GM23338 (cell line): Measurements from ENCODE around the gene YIF1A. TPM values are rescaled to one million over a fixed set of nuclear protein-coding genes. Genes with fewer than 3 reads are reported as not detected.

ENCODE experiments used
- ATAC-seq: fragments of 200-7000 bp; cut with Tn5 transposase; 3 replicates; pipeline ENCODE4 v1.9.1; 2020
- DNase-seq: peaks from one replicate; pipeline ENCODE4 v3.0.0-alpha.2; 2015; ENCODE audit warnings: low spot score
- H2AFZ ChIP-seq: fragments of 200-600 bp; sonication (generic); 2 replicates; pipeline ENCODE4 v1.8.0; 2016; ENCODE audit warnings: antibody characterized with exemption, mild to moderate bottlenecking, moderate library complexity
- H3F3A ChIP-seq: fragments of 200-600 bp; sonication (generic); replicated peaks from 2 replicates; pipeline ENCODE4 v1.8.0; 2017; ENCODE audit warnings: antibody characterized with exemption, mixed run types, low read depth
- H3K27ac ChIP-seq: fragments of 200-600 bp; sonication (generic); 2 replicates; pipeline ENCODE4 v1.6.1; 2016; ENCODE audit warnings: low read depth
- H3K27me3 ChIP-seq: fragments of 200-600 bp; sonication (generic); 2 replicates; pipeline ENCODE4 v1.8.0; 2016; ENCODE audit warnings: mild to moderate bottlenecking, mixed run types, moderate library complexity; ENCODE audit not compliant: insufficient read depth
- H3K36me3 ChIP-seq: fragments of 200-600 bp; sonication (generic); 2 replicates; pipeline ENCODE4 v1.8.0; 2016; ENCODE audit warnings: mild to moderate bottlenecking; ENCODE audit not compliant: insufficient read depth
- H3K4me1 ChIP-seq: fragments of 200-600 bp; sonication (generic); 2 replicates; pipeline ENCODE4 v1.8.0; 2016; ENCODE audit warnings: mild to moderate bottlenecking, moderate library complexity; ENCODE audit not compliant: insufficient read depth
- H3K4me2 ChIP-seq: fragments of 200-600 bp; sonication (generic); 2 replicates; pipeline ENCODE4 v1.7.1; 2017; ENCODE audit warnings: mixed run types
- H3K4me3 ChIP-seq: fragments of 200-600 bp; sonication (generic); 2 replicates; pipeline ENCODE4 v1.6.1; 2016; ENCODE audit warnings: mixed run types
- H3K79me2 ChIP-seq: fragments of 200-600 bp; sonication (generic); replicated peaks from 2 replicates; pipeline ENCODE4 v1.8.0; 2017; ENCODE audit warnings: mild to moderate bottlenecking; ENCODE audit not compliant: insufficient read depth
- H3K9me2 ChIP-seq: fragments of 200-600 bp; sonication (generic); 2 replicates; pipeline ENCODE4 v1.8.0; 2017; ENCODE audit not compliant: insufficient read depth
- H4K20me1 ChIP-seq: fragments of 200-600 bp; sonication (generic); replicated peaks from 2 replicates; pipeline ENCODE4 v1.8.0; 2017; ENCODE audit warnings: mild to moderate bottlenecking; ENCODE audit not compliant: insufficient read depth
- H3K27ac Mint-ChIP-seq: 2 replicates; pipeline ENCODE4 v1.8.0; 2020; ENCODE audit warnings: inconsistent platforms, mild to moderate bottlenecking, moderate library complexity, mixed read lengths
- H3K27me3 Mint-ChIP-seq: 3 replicates; pipeline ENCODE4 v1.8.0; 2022; ENCODE audit warnings: low read depth, mild to moderate bottlenecking, moderate library complexity, mixed read lengths, inconsistent platforms; ENCODE audit not compliant: insufficient read depth, poor library complexity
- H3K36me3 Mint-ChIP-seq: 3 replicates; pipeline ENCODE4 v1.8.0; 2021; ENCODE audit warnings: low read depth, mild to moderate bottlenecking, inconsistent platforms, moderate library complexity, mixed read lengths
- H3K4me1 Mint-ChIP-seq: 3 replicates; pipeline ENCODE4 v1.8.0; 2020; ENCODE audit warnings: mild to moderate bottlenecking, inconsistent platforms, mixed read lengths
- H3K4me3 Mint-ChIP-seq: 3 replicates; pipeline ENCODE4 v1.8.0; 2021; ENCODE audit warnings: moderate library complexity, mild to moderate bottlenecking, inconsistent platforms, mixed read lengths
- H3K9me3 Mint-ChIP-seq: 3 replicates; pipeline ENCODE4 v1.8.0; 2020; ENCODE audit warnings: moderate library complexity, mild to moderate bottlenecking, inconsistent platforms, mixed read lengths
- EZH2 ChIP-seq: fragments of 200-600 bp; sonication (generic); IDR thresholded peaks from one replicate; pipeline ENCODE4 v1.8.0; 2017; ENCODE audit warnings: antibody characterized with exemption, mild to moderate bottlenecking, low read depth; ENCODE audit not compliant: unreplicated experiment
- STAT1 ChIP-seq: IDR thresholded peaks from one replicate; pipeline ENCODE4 v1.6.1; 2016; ENCODE audit warnings: antibody characterized with exemption; ENCODE audit not compliant: unreplicated experiment
- ZNF331 ChIP-seq: fragments of 250-450 bp; sonication (Bioruptor Pico); IDR thresholded peaks from 2 replicates; pipeline ENCODE4 v1.5.0; 2020; ENCODE audit warnings: low read depth, mild to moderate bottlenecking, moderate library complexity
- polyA plus RNA-seq: library from polyadenylated mRNA; unstranded; fragments of >200 nt; fragmentation: Nextera tagmentation; extraction: Ambion mirVana; gene quantifications from 2 replicates; pipeline ENCODE4 v1.2.1, GENCODE V29; 2016
- total RNA-seq: library from RNA; depleted of rRNA; stranded (reverse); fragments of >200 nt; shearing (Covaris generic); gene quantifications from 2 replicates; pipeline ENCODE4 v1.2.3, GENCODE V29; 2014
- TF ChIP-seq, protein P1 (sequence below): IDR thresholded peaks from one replicate; pipeline ENCODE4 v1.6.1; 2018; ENCODE audit warnings: antibody characterized with exemption; ENCODE audit not compliant: unreplicated experiment
- TF ChIP-seq, protein P2 (sequence below): fragments of 250-450 bp; sonication (Bioruptor Pico); IDR thresholded peaks from 2 replicates; pipeline ENCODE4 v1.5.0; 2020; ENCODE audit warnings: mild to moderate bottlenecking, moderate library complexity

The YIF1A gene
- total and polyA plus RNA-seq, 2 experiments from 2014 or later, result 75.6 to 87.0 TPM

DNA sequence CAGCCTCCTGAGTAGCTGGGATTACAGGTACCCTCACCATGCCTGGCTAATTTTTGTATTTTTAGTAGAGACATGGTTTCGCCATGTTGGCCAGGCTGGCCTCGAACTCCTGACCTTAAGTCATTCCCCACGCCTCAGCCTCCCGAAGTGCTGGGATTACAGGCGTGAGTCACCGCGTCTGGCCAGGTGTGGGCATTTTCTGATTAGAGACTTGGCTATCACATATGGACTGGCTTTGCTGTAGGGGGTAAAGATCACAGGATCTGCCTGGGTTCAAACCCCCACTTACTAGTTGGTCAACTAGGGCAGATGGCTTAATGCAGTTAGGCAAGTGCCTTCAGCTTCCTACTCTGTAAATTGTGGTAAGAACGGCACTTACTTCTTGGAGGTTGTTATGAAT lies 21.4 kb upstream of the YIF1A start (continued):
- TF ChIP-seq, protein P1, sequence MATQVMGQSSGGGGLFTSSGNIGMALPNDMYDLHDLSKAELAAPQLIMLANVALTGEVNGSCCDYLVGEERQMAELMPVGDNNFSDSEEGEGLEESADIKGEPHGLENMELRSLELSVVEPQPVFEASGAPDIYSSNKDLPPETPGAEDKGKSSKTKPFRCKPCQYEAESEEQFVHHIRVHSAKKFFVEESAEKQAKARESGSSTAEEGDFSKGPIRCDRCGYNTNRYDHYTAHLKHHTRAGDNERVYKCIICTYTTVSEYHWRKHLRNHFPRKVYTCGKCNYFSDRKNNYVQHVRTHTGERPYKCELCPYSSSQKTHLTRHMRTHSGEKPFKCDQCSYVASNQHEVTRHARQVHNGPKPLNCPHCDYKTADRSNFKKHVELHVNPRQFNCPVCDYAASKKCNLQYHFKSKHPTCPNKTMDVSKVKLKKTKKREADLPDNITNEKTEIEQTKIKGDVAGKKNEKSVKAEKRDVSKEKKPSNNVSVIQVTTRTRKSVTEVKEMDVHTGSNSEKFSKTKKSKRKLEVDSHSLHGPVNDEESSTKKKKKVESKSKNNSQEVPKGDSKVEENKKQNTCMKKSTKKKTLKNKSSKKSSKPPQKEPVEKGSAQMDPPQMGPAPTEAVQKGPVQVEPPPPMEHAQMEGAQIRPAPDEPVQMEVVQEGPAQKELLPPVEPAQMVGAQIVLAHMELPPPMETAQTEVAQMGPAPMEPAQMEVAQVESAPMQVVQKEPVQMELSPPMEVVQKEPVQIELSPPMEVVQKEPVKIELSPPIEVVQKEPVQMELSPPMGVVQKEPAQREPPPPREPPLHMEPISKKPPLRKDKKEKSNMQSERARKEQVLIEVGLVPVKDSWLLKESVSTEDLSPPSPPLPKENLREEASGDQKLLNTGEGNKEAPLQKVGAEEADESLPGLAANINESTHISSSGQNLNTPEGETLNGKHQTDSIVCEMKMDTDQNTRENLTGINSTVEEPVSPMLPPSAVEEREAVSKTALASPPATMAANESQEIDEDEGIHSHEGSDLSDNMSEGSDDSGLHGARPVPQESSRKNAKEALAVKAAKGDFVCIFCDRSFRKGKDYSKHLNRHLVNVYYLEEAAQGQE, result no peak
- no peak for TF ChIP-seq STAT1
- no peak for TF ChIP-seq ZNF331 (CRISPR knock-in tag)

DNA sequence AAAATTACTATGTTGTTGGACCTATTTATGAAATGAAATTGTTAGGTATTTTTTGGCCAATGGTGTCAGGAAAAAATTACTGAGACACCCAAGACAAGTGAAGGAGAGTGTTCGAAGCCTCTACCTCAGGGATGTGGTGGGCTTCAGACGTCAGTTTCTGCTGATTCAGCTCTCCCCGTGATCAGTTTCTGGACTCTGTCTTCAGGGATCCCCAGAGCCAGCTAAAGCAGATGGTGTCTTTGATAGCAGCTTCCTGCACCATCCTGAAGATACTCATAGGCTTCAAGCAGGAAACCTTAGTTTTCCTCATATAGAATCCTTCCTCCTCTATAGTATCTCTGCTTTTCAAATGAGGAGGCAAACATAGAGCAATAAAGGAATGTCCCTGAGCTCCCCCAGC lies 20.5 kb upstream of the YIF1A start:
- Histone ChIP-seq H3K4me2 (no peak overlapping the region), H2AFZ (no peak overlapping the region), H3K27ac (no peak overlapping the region), H4K20me1 (no peaks in the 10 kb centered on the region), H3F3A (peaks cover 12% of the 10 kb centered on the region; the same call in 1 of the 2 replicates), H3K36me3 (no peaks in the 10 kb centered on the region), H3K4me3 (no peak overlapping the region), H3K9me2 (no peaks in the 10 kb centered on the region), H3K79me2 (no peaks in the 10 kb centered on the region), H3K27me3 (no peaks in the 10 kb centered on the region), H3K4me1 (peaks cover 17% of the 10 kb centered on the region)
- no peak for ATAC-seq
- H3K36me3 Mint-ChIP-seq, result no peaks in the 10 kb centered on the region
- H3K4me3 Mint-ChIP-seq, result no peak overlapping the region
- H3K27ac Mint-ChIP-seq, result no peak overlapping the region
- no peak for DNase-seq
- TF ChIP-seq, protein P2, sequence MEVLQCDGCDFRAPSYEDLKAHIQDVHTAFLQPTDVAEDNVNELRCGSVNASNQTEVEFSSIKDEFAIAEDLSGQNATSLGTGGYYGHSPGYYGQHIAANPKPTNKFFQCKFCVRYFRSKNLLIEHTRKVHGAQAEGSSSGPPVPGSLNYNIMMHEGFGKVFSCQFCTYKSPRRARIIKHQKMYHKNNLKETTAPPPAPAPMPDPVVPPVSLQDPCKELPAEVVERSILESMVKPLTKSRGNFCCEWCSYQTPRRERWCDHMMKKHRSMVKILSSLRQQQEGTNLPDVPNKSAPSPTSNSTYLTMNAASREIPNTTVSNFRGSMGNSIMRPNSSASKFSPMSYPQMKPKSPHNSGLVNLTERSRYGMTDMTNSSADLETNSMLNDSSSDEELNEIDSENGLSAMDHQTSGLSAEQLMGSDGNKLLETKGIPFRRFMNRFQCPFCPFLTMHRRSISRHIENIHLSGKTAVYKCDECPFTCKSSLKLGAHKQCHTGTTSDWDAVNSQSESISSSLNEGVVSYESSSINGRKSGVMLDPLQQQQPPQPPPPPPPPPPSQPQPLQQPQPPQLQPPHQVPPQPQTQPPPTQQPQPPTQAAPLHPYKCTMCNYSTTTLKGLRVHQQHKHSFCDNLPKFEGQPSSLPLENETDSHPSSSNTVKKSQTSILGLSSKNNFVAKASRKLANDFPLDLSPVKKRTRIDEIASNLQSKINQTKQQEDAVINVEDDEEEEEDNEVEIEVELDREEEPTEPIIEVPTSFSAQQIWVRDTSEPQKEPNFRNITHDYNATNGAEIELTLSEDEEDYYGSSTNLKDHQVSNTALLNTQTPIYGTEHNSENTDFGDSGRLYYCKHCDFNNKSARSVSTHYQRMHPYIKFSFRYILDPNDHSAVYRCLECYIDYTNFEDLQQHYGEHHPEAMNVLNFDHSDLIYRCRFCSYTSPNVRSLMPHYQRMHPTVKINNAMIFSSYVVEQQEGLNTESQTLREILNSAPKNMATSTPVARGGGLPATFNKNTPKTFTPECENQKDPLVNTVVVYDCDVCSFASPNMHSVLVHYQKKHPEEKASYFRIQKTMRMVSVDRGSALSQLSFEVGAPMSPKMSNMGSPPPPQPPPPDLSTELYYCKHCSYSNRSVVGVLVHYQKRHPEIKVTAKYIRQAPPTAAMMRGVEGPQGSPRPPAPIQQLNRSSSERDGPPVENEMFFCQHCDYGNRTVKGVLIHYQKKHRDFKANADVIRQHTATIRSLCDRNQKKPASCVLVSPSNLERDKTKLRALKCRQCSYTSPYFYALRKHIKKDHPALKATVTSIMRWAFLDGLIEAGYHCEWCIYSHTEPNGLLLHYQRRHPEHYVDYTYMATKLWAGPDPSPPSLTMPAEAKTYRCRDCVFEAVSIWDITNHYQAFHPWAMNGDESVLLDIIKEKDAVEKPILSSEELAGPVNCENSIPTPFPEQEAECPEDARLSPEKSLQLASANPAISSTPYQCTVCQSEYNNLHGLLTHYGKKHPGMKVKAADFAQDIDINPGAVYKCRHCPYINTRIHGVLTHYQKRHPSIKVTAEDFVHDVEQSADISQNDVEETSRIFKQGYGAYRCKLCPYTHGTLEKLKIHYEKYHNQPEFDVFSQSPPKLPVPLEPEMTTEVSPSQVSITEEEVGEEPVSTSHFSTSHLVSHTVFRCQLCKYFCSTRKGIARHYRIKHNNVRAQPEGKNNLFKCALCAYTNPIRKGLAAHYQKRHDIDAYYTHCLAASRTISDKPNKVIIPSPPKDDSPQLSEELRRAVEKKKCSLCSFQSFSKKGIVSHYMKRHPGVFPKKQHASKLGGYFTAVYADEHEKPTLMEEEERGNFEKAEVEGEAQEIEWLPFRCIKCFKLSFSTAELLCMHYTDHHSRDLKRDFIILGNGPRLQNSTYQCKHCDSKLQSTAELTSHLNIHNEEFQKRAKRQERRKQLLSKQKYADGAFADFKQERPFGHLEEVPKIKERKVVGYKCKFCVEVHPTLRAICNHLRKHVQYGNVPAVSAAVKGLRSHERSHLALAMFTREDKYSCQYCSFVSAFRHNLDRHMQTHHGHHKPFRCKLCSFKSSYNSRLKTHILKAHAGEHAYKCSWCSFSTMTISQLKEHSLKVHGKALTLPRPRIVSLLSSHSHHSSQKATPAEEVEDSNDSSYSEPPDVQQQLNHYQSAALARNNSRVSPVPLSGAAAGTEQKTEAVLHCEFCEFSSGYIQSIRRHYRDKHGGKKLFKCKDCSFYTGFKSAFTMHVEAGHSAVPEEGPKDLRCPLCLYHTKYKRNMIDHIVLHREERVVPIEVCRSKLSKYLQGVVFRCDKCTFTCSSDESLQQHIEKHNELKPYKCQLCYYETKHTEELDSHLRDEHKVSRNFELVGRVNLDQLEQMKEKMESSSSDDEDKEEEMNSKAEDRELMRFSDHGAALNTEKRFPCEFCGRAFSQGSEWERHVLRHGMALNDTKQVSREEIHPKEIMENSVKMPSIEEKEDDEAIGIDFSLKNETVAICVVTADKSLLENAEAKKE (CRISPR knock-in tag), result no peak
- no peak for TF ChIP-seq EZH2
- H3K9me3 Mint-ChIP-seq, result no peaks in the 10 kb centered on the region
- peaks cover 10% of the 10 kb centered on the region for H3K27me3 Mint-ChIP-seq
- H3K4me1 Mint-ChIP-seq, result peaks cover 21% of the 10 kb centered on the region
